Central memory CD8-positive, alpha-beta T cell (primary cell): ENCODE data around the gene PTPN2.

ENCODE experiments used
- ATAC-seq: fragments of 150-1000 bp; cut with Tn5 transposase; replicated peaks from 2 replicates; pipeline ENCODE4 v1.10.0; 2022; ENCODE audit warnings: mild to moderate bottlenecking, moderate FRiP score, moderate number of reproducible peaks; ENCODE audit not compliant: poor library complexity, severe bottlenecking; ENCODE audit errors: extremely low read depth
- DNase-seq, 2 donors: peaks; one replicate each; pipeline ENCODE4 v3.0.0; 2021; ENCODE audit warnings: low spot score in 2 of 2
- H3K27ac Mint-ChIP-seq: one replicate; pipeline ENCODE4 v1.8.0; 2022; ENCODE audit warnings: low read depth, mild to moderate bottlenecking, moderate library complexity, mixed read lengths
- H3K27me3 Mint-ChIP-seq: one replicate; pipeline ENCODE4 v1.8.0; 2022; ENCODE audit warnings: mixed read lengths
- H3K36me3 Mint-ChIP-seq: one replicate; pipeline ENCODE4 v1.8.0; 2022; ENCODE audit warnings: mild to moderate bottlenecking, moderate library complexity, mixed read lengths; ENCODE audit not compliant: insufficient read depth
- H3K4me1 Mint-ChIP-seq: one replicate; pipeline ENCODE4 v1.8.0; 2022; ENCODE audit warnings: mixed read lengths
- H3K4me3 Mint-ChIP-seq: one replicate; pipeline ENCODE4 v1.8.0; 2022; ENCODE audit warnings: mild to moderate bottlenecking, moderate library complexity, mixed read lengths
- H3K9me3 Mint-ChIP-seq: one replicate; pipeline ENCODE4 v1.8.0; 2022; ENCODE audit warnings: mixed read lengths

Gene PTPN2

DNA sequence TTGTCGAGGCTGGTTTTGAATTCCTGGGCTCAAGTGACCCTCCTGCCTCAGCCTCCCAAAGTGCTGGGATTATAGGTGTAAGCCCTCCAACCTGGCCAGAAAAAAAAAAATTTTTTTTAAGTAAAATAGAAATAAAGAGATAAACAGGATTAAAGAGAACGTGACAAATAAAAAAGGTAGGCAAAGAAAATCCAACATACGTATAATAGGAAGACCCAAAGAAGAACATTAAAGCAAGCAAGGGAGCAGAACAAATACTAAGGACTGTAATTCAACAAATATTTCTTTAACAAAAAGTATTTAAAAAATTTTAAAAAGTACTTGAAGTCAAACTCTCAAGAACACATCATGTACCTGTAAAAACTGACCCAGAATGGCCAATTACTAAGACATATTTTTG is 56.4 kb downstream of the PTPN2 start:
- H3K27ac Mint-ChIP-seq = no peak overlapping the region

DNA sequence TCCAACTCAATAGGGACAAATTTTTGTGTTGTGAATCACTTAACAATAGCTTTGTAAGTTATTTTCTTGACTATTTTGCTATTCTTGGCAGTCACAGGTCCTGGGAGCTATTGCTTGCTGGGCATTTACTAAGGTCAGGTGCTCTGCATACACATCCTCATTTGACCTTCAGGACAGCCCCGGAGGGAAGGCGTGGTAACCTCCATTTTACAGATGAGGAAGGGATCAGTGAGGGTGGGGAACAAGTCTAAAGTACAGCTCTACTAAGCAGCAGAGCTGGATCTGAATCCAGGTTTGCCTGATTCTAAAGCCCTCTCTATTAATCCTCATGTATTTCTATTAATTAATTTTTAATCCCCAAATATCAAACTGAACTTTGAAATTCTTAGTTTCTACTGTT is 58.8 kb downstream of the PTPN2 start:
- peaks cover 38% of the 10 kb centered on the region for H3K36me3 Mint-ChIP-seq
- DNase-seq = no peak
- H3K4me1 Mint-ChIP-seq = peaks cover 21% of the 10 kb centered on the region

More for the DNA sequence above, 56.4 kb downstream of the PTPN2 start:
- DNase-seq = no peak
- peaks cover 20% of the 10 kb centered on the region for H3K4me1 Mint-ChIP-seq
- H3K9me3 Mint-ChIP-seq = peaks cover 11% of the 10 kb centered on the region
- H3K4me3 Mint-ChIP-seq = no peak overlapping the region
- no peak for ATAC-seq
- peaks cover 52% of the 10 kb centered on the region for H3K36me3 Mint-ChIP-seq
- no peaks in the 10 kb centered on the region for H3K27me3 Mint-ChIP-seq

DNA sequence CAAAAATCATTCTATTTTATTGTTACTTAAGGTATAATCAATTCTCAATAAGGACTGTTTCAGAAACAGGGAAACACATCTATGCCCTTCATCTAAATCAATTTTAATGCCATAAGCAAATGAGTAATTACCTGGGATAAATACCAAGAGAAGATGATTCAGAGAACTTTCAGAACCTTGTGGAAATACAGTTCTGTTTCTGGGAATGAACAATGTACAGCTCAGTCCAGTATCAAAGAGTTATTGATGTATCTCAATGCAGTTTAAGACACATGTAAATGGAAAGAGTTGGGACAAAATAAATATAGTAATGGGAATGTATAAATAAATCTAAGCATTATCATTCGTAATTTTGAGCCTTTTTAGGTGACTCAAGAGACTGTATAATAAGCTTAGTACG is 60.1 kb downstream of the PTPN2 start:
- ATAC-seq (no peak), DNase-seq (no peak)
- Mint-ChIP-seq H3K9me3 (peaks cover 11% of the 10 kb centered on the region), H3K4me1 (peaks cover 27% of the 10 kb centered on the region), H3K4me3 (no peak overlapping the region), H3K36me3 (peaks cover 37% of the 10 kb centered on the region), H3K27me3 (no peaks in the 10 kb centered on the region), H3K27ac (no peak overlapping the region)

More for the DNA sequence above, 58.8 kb downstream of the PTPN2 start:
- H3K27ac Mint-ChIP-seq = no peak overlapping the region
- no peak for ATAC-seq
- peaks cover 11% of the 10 kb centered on the region for H3K9me3 Mint-ChIP-seq
- H3K27me3 Mint-ChIP-seq = no peaks in the 10 kb centered on the region
- H3K4me3 Mint-ChIP-seq = no peak overlapping the region

DNA sequence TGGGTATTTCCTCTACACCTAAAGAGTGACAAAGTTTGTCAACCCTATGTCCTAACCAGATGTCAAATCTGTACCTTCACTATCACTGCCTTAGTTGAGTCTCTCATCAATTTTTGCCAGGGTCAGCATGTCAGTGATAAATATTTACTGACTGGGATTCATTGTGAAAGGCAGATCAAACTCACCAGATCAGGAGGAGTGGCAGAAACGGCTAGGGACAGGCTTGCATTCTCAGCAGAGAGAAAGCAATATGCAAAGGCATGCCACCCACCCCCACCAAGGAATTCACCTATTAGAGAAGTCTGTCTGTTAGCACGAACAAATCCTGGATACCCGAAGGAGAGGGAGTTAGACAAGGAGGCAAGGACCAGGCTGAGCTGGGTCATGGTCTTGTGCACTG is 62.6 kb downstream of the PTPN2 start:
- H3K27ac Mint-ChIP-seq = peak overlapping the region; percentile 60
- no peak for DNase-seq
- no peaks in the 10 kb centered on the region for H3K9me3 Mint-ChIP-seq
- H3K27me3 Mint-ChIP-seq = no peaks in the 10 kb centered on the region
- peaks cover 38% of the 10 kb centered on the region for H3K36me3 Mint-ChIP-seq
- H3K4me1 Mint-ChIP-seq = peaks cover 19% of the 10 kb centered on the region
- no peak overlapping the region for H3K4me3 Mint-ChIP-seq
- ATAC-seq = no peak

DNA sequence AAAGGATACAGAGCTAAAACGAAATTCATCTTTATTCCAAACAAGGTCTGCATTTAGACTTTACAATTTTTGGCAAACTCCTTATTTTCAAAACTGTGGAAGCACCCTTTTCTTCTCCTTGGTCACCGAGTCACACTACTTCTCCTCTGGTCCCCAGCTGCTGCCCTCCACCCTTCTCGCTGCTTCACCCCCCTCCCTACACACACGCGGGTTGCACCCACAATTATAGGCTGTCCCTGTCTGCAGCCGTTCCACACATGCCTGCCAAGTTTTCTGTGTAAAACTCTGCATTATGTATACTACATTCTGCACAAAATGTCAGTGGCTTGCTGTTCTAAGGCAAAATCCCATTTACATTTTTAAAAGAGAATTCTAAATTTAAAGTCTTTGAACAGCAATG is 63.5 kb downstream of the PTPN2 start:
- Mint-ChIP-seq H3K4me3 (no peak overlapping the region), H3K9me3 (no peaks in the 10 kb centered on the region), H3K27me3 (no peaks in the 10 kb centered on the region), H3K36me3 (peaks cover 47% of the 10 kb centered on the region), H3K4me1 (peaks cover 19% of the 10 kb centered on the region), H3K27ac (no peak overlapping the region)
- ATAC-seq (no peak), DNase-seq (no peak)

DNA sequence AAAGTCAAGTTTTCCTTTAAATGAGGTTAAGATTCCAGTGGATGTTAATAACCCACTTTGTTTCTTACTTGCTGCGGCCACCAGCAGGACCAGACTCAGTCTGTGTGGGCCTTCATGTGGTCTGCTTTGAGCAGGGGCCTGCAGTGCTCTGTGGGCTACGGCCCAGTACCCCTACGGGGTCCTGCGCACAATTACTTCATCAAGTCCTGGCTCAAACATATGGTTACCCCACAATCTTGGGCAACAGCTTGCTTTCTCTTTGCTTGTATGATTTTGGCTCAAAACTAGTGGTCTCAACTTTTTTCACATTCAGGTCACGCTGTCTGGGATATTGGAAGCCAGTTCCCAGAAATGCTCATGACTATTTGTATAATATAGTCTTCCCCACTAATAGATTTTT is 64.2 kb downstream of the PTPN2 start:
- Mint-ChIP-seq H3K4me1 (peaks cover 19% of the 10 kb centered on the region), H3K4me3 (no peak overlapping the region), H3K27ac (peak overlapping the region; percentile 76), H3K27me3 (no peaks in the 10 kb centered on the region), H3K36me3 (peaks cover 49% of the 10 kb centered on the region), H3K9me3 (no peaks in the 10 kb centered on the region)
- no peak for ATAC-seq
- DNase-seq = no peak

DNA sequence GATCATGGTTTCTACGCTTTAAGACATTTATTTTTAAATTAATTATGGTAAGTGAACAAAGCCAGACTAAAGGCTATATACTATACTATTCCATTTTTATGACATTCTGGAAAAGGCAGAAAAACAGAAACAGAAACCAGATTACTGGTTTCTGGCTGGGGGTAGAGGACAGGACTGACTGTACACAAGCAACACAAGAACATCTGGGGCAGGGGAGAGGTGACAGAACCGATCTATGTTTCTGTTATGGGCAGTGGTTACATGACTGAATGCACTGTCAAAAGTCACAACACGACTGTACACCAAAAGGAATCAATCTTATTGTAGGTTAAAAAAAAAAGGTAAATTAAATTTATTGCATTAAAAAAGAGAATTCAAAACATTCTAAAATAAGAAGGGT is 64.7 kb downstream of the PTPN2 start:
- Mint-ChIP-seq H3K4me3 (no peak overlapping the region), H3K4me1 (peaks cover 19% of the 10 kb centered on the region), H3K9me3 (no peaks in the 10 kb centered on the region), H3K27me3 (no peaks in the 10 kb centered on the region), H3K27ac (peak overlapping the region; percentile 76), H3K36me3 (peaks cover 52% of the 10 kb centered on the region)
- DNase-seq (no peak), ATAC-seq (no peak)

DNA sequence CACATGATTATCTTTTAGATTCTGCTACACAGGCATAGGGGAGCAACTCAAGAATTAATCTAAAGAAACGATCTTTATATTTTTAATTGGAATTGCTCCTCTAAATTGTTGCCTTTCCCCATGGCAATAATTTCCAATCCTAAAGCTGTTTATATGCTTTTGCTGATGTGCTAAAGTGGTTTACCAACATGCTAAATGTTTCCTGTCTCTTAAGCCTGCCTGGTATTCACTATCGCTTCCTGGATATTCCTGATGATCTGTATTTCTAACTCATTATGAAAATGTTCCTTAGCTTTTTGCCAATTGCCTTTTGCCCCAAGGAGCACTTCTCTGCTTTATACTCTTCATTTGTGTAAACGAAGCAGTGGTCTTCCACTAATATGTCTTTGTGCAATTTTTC is 65.8 kb downstream of the PTPN2 start:
- Mint-ChIP-seq H3K27me3 (no peaks in the 10 kb centered on the region), H3K9me3 (no peaks in the 10 kb centered on the region), H3K27ac (no peak overlapping the region), H3K4me3 (no peak overlapping the region), H3K36me3 (peaks cover 51% of the 10 kb centered on the region), H3K4me1 (peaks cover 19% of the 10 kb centered on the region)
- ATAC-seq = no peak
- no peak for DNase-seq

DNA sequence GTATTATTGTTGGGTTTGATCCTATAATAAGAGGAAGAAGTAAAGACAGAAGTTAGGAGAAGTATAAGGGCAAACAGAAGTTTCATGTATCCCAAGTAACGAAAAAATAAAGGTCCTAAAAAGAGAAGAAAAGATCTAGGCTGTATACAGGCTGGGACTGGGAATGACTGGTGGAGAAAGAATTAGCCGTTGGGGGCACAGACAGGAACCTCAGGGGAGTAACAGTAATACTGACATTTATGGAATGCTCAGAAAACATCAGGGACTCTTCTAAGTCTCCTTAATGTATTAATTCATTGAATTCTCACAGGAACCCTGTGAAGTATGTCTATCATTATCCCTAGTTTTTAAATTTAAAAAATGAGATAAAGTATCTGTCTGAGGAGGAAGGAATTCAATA is 67.6 kb downstream of the PTPN2 start:
- Mint-ChIP-seq H3K4me3 (no peak overlapping the region), H3K9me3 (no peaks in the 10 kb centered on the region), H3K27ac (no peak overlapping the region), H3K27me3 (no peaks in the 10 kb centered on the region), H3K4me1 (peaks cover 15% of the 10 kb centered on the region), H3K36me3 (peaks cover 59% of the 10 kb centered on the region)
- DNase-seq = no peak
- ATAC-seq = no peak

DNA sequence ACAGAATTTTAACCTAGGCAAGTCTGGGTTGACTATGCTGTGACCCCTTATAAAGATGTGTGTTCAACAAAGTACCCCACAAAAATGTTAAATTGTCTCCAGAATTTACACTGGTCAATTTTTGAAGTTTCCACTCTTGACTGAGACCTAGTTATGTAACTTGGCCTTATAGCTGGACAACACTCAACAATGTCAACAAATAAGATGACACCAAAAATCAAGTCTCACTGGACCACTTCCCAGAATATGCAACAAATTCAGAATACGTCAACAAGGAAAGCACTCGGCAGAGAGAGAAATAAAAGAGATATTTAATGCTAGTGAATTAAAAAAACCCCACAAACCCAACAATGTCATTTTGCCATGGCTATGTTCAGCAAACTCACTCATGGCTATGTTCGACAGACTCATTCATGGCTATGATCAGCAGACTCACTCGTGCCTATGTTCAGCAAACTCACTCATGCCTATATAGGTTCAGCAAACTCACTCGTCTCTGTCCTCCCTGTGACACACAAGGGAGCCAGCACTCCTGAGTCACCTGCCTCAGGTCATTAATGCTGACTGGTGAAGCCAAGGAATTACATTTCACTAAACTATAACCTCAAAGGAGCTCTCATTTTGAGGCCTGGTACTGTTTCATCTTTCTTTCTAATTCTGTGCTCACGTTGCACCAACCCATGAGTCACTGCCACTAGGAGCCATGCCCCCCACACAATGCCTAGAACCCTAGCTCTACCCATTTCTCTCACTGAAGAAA is 72.7 kb downstream of the PTPN2 start:
- ATAC-seq = no peak
- Mint-ChIP-seq H3K36me3 (peaks cover 43% of the 10 kb centered on the region), H3K27me3 (no peaks in the 10 kb centered on the region), H3K4me3 (no peak overlapping the region), H3K9me3 (no peaks in the 10 kb centered on the region), H3K27ac (no peak overlapping the region), H3K4me1 (peaks cover 21% of the 10 kb centered on the region)
- no peak for DNase-seq

DNA sequence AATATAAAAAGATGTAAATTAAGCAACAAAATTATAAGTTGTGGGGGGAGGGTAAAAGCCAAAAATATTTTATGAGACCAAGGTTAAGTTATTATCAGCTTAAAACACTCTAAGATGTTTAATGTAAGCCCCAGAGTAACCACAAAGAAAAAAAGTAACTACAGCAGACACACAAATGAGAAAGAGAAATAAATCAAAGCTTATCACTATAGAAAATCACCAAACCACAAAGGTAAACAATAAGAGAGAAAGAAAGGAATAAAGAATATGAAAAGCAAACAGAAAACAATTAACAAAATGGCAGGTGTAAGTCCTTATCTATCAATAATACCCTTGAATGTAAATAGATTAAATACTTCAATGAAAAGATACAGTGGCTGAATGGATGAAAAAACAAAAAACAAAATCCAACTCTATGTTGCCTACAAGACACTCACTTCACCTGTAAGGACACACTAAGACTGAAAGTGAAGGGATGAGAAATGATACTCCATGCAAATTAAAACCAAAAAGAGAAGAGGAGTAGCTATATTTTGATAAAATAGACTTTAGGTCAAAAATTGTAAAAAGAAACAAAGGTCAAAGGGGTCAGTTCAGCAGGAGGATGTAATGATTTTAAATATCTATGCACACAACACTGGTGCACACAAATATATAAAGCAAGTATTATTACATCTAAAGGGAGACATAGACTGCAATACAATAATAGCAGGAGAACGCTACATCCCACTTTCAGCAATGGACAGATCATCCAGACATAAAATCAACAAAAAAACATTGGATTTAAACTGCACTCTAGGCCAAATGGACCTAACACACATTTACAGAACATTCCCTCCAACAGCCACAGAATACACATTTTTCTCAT is 80.7 kb downstream of the PTPN2 start:
- H3K27me3 Mint-ChIP-seq = no peaks in the 10 kb centered on the region
- peaks cover 32% of the 10 kb centered on the region for H3K4me1 Mint-ChIP-seq
- ATAC-seq (no peak), DNase-seq (no peak)
- peak overlapping the region; percentile 20 for H3K27ac Mint-ChIP-seq
- H3K4me3 Mint-ChIP-seq = no peak overlapping the region
- H3K9me3 Mint-ChIP-seq = no peaks in the 10 kb centered on the region
- H3K36me3 Mint-ChIP-seq = peaks cover 30% of the 10 kb centered on the region

DNA sequence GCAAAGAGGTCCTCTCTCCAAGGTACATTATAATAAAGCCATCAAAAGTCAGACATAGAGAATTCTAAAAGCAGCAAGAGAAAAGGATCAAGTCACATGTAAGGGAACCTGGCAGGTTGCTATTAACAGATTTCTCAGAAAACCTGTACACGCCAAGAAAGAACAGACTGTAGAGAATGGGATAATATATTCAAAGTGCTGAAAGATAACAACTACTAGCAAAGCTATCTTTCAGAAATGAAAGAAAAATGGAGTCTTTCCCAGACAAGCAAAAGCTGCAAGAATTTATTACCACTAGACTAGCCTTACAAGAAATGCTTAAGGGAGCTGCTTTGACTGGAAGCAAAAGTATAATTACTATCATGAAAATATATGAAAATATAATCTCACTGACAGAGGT is 81.5 kb downstream of the PTPN2 start:
- Mint-ChIP-seq H3K4me1 (peaks cover 29% of the 10 kb centered on the region), H3K36me3 (peaks cover 32% of the 10 kb centered on the region), H3K27ac (peak overlapping the region; percentile 19), H3K4me3 (no peak overlapping the region), H3K27me3 (no peaks in the 10 kb centered on the region), H3K9me3 (no peaks in the 10 kb centered on the region)
- DNase-seq = no peak
- no peak for ATAC-seq

DNA sequence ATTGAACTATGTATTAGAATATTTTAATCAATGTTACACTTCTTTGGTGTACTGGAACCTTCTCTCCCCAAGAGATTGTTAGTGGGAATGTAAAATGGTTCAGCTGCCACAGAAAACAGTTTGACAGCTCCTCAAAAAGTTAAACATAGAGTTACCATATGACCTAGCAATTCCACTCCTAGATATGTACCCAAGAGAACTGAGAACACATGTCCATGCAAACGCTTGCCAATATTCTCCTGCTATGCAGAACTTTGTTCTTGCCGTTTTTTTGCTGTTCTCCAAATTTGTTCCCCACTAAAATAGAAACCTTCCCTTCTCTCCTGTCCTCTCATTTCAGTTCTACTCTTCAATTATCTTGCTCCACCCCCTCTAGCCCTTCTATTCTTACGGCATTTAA is 87.6 kb downstream of the PTPN2 start:
- Mint-ChIP-seq H3K27ac (no peak overlapping the region), H3K4me3 (no peak overlapping the region), H3K4me1 (no peaks in the 10 kb centered on the region), H3K27me3 (no peaks in the 10 kb centered on the region), H3K9me3 (no peaks in the 10 kb centered on the region), H3K36me3 (peaks cover 32% of the 10 kb centered on the region)
- ATAC-seq (no peak), DNase-seq (no peak)
